Transverse colon (tissue), 3 donors: ENCODE measurements around the gene SWT1.

Experiments used
- CTCF ChIP-seq, 5 experiments: fragments of 200-600 bp in 3 of 5; fragments of 450-650 bp in 2 of 5; sonication (generic) in 3 of 5; IDR thresholded peaks; 1 replicate in 2 of 5; 2 replicates in 3 of 5; pipeline ENCODE4 v1.5.1; 2016 to 2017; ENCODE audit warnings: antibody characterized with exemption in 5 of 5, inconsistent platforms in 3 of 5, mild to moderate bottlenecking in 2 of 5, moderate library complexity in 1 of 5
- EP300 ChIP-seq: sonication (generic); formaldehyde crosslinking; IDR thresholded peaks from one replicate; pipeline ENCODE4 v1.6.1; 2017; ENCODE audit warnings: antibody characterized with exemption, low read depth

DNA sequence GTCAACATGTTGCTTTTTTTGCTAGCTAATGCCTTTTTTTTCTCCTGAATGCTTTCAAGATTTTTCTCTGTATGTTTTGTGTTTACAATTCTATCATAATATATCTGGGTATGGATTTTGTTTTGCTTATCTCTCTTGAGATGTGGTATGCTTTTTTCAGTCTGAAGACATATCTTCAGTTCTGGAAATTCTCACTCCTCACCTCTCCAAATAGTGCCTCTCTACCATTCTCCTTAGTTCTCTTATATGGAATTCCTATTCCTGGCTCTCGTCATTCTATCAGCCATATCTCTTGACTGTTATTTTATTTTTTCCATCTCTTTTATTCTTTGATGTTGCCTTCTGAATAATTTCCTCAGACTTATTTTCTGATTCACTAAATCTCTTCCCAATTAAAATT is 101.7 kb downstream of the SWT1 start:
- TF ChIP-seq EP300 (no peak), CTCF (IDR thresholded peaks at IDR 0.05) (no peak)
